Naive B cell (primary cell): ENCODE measurements around the gene ATP7B. TPM values are rescaled to one million over a fixed set of nuclear protein-coding genes. Genes with fewer than 3 reads are reported as not detected.
A peak's percentile ranks its signal among the peaks of the same experiment; 100 is the strongest.

Source experiments
- ATAC-seq, 2 donors: fragments of 150-1000 bp; cut with Tn5 transposase; 2 replicates each; pipeline ENCODE4 v1.10.0; 2021; ENCODE audit warnings: low read depth in 2 of 2, mild to moderate bottlenecking in 2 of 2, moderate library complexity in 2 of 2
- DNase-seq: peaks from one replicate; pipeline ENCODE4 v3.0.0; 2022
- H3K27ac Mint-ChIP-seq, 6 donors: one replicate each; pipeline ENCODE4 v1.8.0; 2020 to 2022; ENCODE audit warnings: mild to moderate bottlenecking in 6 of 6, mixed read lengths in 6 of 6, moderate library complexity in 5 of 6, inconsistent platforms in 2 of 6
- H3K27me3 Mint-ChIP-seq, 3 donors: one replicate each; pipeline ENCODE4 v1.8.0; 2021 to 2022; ENCODE audit warnings: mixed read lengths in 3 of 3, mild to moderate bottlenecking in 1 of 3
- H3K36me3 Mint-ChIP-seq, 2 donors: one replicate each; pipeline ENCODE4 v1.8.0; 2020 to 2022; ENCODE audit warnings: mixed read lengths in 2 of 2, inconsistent platforms in 1 of 2, mild to moderate bottlenecking in 1 of 2
- H3K4me1 Mint-ChIP-seq, 3 donors: one replicate each; pipeline ENCODE4 v1.8.0; 2020 to 2022; ENCODE audit warnings: mixed read lengths in 3 of 3, inconsistent platforms in 1 of 3, mild to moderate bottlenecking in 1 of 3, moderate library complexity in 1 of 3
- H3K4me3 Mint-ChIP-seq, 8 donors: one replicate each; pipeline ENCODE4 v1.8.0; 2020 to 2022; ENCODE audit warnings: mild to moderate bottlenecking in 8 of 8, mixed read lengths in 8 of 8, moderate library complexity in 8 of 8, inconsistent platforms in 2 of 8
- H3K9me3 Mint-ChIP-seq, 7 donors: one replicate each; pipeline ENCODE4 v1.8.0; 2020 to 2022; ENCODE audit warnings: mixed read lengths in 7 of 7, mild to moderate bottlenecking in 5 of 7, inconsistent platforms in 2 of 7, moderate library complexity in 1 of 7
- polyA plus RNA-seq, 6 donors: library from polyadenylated mRNA; unstranded; fragments of 300-500 nt; fragmentation: Illumina TruSeq; gene quantifications; one replicate each; pipeline ENCODE4 v1.2.3, GENCODE V29; 2021; ENCODE audit warnings: low read depth in 6 of 6

The ATP7B gene
- polyA plus RNA-seq, 6 donors from 2014 or later = 0.04 TPM; not detected in 5

GRCh38 chr13:51961493-51962403 is 49.5 kb downstream of the ATP7B start:
- Mint-ChIP-seq H3K4me3 (no peak overlapping the region), H3K27me3 (peaks cover 0 to 17% (median 9%) of the 10 kb centered on the region in 3 donors), H3K9me3 (no peaks in the 10 kb centered on the region), H3K27ac (no peak overlapping the region), H3K36me3 (no peaks in the 10 kb centered on the region), H3K4me1 (peaks cover 6 to 16% (median 7%) of the 10 kb centered on the region in 3 donors)
- DNase-seq = no peak
- no peak for ATAC-seq

- Mint-ChIP-seq H3K9me3 (no peaks in the 10 kb centered on the region), H3K4me1 (peaks cover 6 to 16% (median 7%) of the 10 kb centered on the region in 3 donors), H3K4me3 (no peak overlapping the region), H3K27ac (no peak overlapping the region), H3K27me3 (peaks cover 0 to 16% (median 8%) of the 10 kb centered on the region in 3 donors), H3K36me3 (no peaks in the 10 kb centered on the region)
- DNase-seq (no peak), ATAC-seq (no peak)
Observed at GRCh38 chr13:51960766-51961165, 50.5 kb downstream of the ATP7B start.

GRCh38 chr13:51959773-51960172 is 51.5 kb downstream of the ATP7B start:
- Mint-ChIP-seq H3K9me3 (no peaks in the 10 kb centered on the region), H3K27ac (peak overlapping the region in 1 of 6 donors; percentile 34), H3K27me3 (peaks cover 0 to 8% (median 4%) of the 10 kb centered on the region in 3 donors), H3K36me3 (no peaks in the 10 kb centered on the region), H3K4me1 (peaks cover 6 to 16% (median 7%) of the 10 kb centered on the region in 3 donors), H3K4me3 (no peak overlapping the region)
- peak; percentile 7 for DNase-seq
- ATAC-seq = peak; percentile 57 to 65

GRCh38 chr13:51958217-51958547 is 53.1 kb downstream of the ATP7B start:
- peak overlapping the region in 2 of 6 donors; percentile 2 to 53 for H3K27ac Mint-ChIP-seq
- no peak for DNase-seq
- H3K9me3 Mint-ChIP-seq = no peaks in the 10 kb centered on the region
- H3K27me3 Mint-ChIP-seq = peaks cover 0 to 10% (median 0%) of the 10 kb centered on the region in 3 donors
- ATAC-seq = no peak
- H3K4me3 Mint-ChIP-seq = peak overlapping the region in 1 of 8 donors; percentile 41
- no peaks in the 10 kb centered on the region for H3K36me3 Mint-ChIP-seq
- peaks cover 6 to 16% (median 7%) of the 10 kb centered on the region in 3 donors for H3K4me1 Mint-ChIP-seq

- DNase-seq = no peak
- H3K4me1 Mint-ChIP-seq = peaks cover 6 to 16% (median 7%) of the 10 kb centered on the region in 3 donors
- H3K9me3 Mint-ChIP-seq = no peaks in the 10 kb centered on the region
- H3K27me3 Mint-ChIP-seq = peaks cover 0 to 10% (median 0%) of the 10 kb centered on the region in 3 donors
- peak overlapping the region in 1 of 8 donors; percentile 41 for H3K4me3 Mint-ChIP-seq
- H3K36me3 Mint-ChIP-seq = no peaks in the 10 kb centered on the region
- no peak for ATAC-seq
- H3K27ac Mint-ChIP-seq = peak overlapping the region in 1 of 6 donors; percentile 2
Observed at GRCh38 chr13:51957377-51958216, 53.7 kb downstream of the ATP7B start.

- Mint-ChIP-seq H3K4me1 (peaks cover 6 to 16% (median 7%) of the 10 kb centered on the region in 3 donors), H3K27me3 (peaks cover 0 to 11% (median 5%) of the 10 kb centered on the region in 3 donors), H3K36me3 (no peaks in the 10 kb centered on the region), H3K9me3 (no peaks in the 10 kb centered on the region), H3K4me3 (no peak overlapping the region), H3K27ac (no peak overlapping the region)
- ATAC-seq = no peak
- DNase-seq = no peak
Observed at GRCh38 chr13:51956717-51957116, 54.5 kb downstream of the ATP7B start.

GRCh38 chr13:51955816-51956603 is 55.2 kb downstream of the ATP7B start:
- ATAC-seq = no peak
- peaks cover 6 to 16% (median 7%) of the 10 kb centered on the region in 3 donors for H3K4me1 Mint-ChIP-seq
- H3K4me3 Mint-ChIP-seq = no peak overlapping the region
- no peaks in the 10 kb centered on the region for H3K36me3 Mint-ChIP-seq
- DNase-seq = no peak
- H3K27me3 Mint-ChIP-seq = peaks cover 0 to 18% (median 10%) of the 10 kb centered on the region in 3 donors
- no peaks in the 10 kb centered on the region for H3K9me3 Mint-ChIP-seq
- no peak overlapping the region for H3K27ac Mint-ChIP-seq

- DNase-seq (no peak), ATAC-seq (no peak)
- H3K4me3 Mint-ChIP-seq = no peak overlapping the region
- peaks cover 6 to 14% (median 7%) of the 10 kb centered on the region in 3 donors for H3K4me1 Mint-ChIP-seq
- no peaks in the 10 kb centered on the region for H3K36me3 Mint-ChIP-seq
- H3K27me3 Mint-ChIP-seq = peaks cover 3 to 25% (median 16%) of the 10 kb centered on the region in 3 donors
- no peak overlapping the region for H3K27ac Mint-ChIP-seq
- H3K9me3 Mint-ChIP-seq = no peaks in the 10 kb centered on the region
Observed at GRCh38 chr13:51955281-51955771, 55.9 kb downstream of the ATP7B start.

GRCh38 chr13:51953347-51954195 is 57.7 kb downstream of the ATP7B start:
- Mint-ChIP-seq H3K27me3 (peaks cover 4 to 30% (median 21%) of the 10 kb centered on the region in 3 donors), H3K4me1 (no peaks in the 10 kb centered on the region), H3K36me3 (no peaks in the 10 kb centered on the region), H3K4me3 (no peak overlapping the region), H3K27ac (no peak overlapping the region), H3K9me3 (no peaks in the 10 kb centered on the region)
- DNase-seq = no peak
- no peak for ATAC-seq

- Mint-ChIP-seq H3K4me1 (no peaks in the 10 kb centered on the region), H3K27me3 (peaks cover 4 to 30% (median 26%) of the 10 kb centered on the region in 3 donors), H3K9me3 (no peaks in the 10 kb centered on the region), H3K36me3 (no peaks in the 10 kb centered on the region), H3K27ac (no peak overlapping the region), H3K4me3 (no peak overlapping the region)
- ATAC-seq (no peak), DNase-seq (no peak)
Observed at GRCh38 chr13:51950722-51951121, 60.5 kb downstream of the ATP7B start.

GRCh38 chr13:51946163-51946669 is 65.0 kb downstream of the ATP7B start:
- DNase-seq (no peak), ATAC-seq (no peak)
- no peaks in the 10 kb centered on the region for H3K9me3 Mint-ChIP-seq
- no peak overlapping the region for H3K27ac Mint-ChIP-seq
- peaks cover 4 to 32% (median 24%) of the 10 kb centered on the region in 3 donors for H3K27me3 Mint-ChIP-seq
- peaks cover 4 to 10% (median 7%) of the 10 kb centered on the region in 3 donors for H3K4me1 Mint-ChIP-seq
- no peak overlapping the region for H3K4me3 Mint-ChIP-seq
- H3K36me3 Mint-ChIP-seq = no peaks in the 10 kb centered on the region

GRCh38 chr13:51945149-51945548 is 66.1 kb downstream of the ATP7B start:
- no peaks in the 10 kb centered on the region for H3K36me3 Mint-ChIP-seq
- H3K27ac Mint-ChIP-seq = peak overlapping the region in 1 of 6 donors; percentile 0
- H3K9me3 Mint-ChIP-seq = no peaks in the 10 kb centered on the region
- H3K4me3 Mint-ChIP-seq = no peak overlapping the region
- no peak for DNase-seq
- H3K4me1 Mint-ChIP-seq = peaks cover 4 to 10% (median 7%) of the 10 kb centered on the region in 3 donors
- peak; percentile 75 to 76 for ATAC-seq
- H3K27me3 Mint-ChIP-seq = peaks cover 0 to 21% (median 14%) of the 10 kb centered on the region in 3 donors
